ENCODE measurements around the gene TMEM130.

TMEM130 gene

DNA sequence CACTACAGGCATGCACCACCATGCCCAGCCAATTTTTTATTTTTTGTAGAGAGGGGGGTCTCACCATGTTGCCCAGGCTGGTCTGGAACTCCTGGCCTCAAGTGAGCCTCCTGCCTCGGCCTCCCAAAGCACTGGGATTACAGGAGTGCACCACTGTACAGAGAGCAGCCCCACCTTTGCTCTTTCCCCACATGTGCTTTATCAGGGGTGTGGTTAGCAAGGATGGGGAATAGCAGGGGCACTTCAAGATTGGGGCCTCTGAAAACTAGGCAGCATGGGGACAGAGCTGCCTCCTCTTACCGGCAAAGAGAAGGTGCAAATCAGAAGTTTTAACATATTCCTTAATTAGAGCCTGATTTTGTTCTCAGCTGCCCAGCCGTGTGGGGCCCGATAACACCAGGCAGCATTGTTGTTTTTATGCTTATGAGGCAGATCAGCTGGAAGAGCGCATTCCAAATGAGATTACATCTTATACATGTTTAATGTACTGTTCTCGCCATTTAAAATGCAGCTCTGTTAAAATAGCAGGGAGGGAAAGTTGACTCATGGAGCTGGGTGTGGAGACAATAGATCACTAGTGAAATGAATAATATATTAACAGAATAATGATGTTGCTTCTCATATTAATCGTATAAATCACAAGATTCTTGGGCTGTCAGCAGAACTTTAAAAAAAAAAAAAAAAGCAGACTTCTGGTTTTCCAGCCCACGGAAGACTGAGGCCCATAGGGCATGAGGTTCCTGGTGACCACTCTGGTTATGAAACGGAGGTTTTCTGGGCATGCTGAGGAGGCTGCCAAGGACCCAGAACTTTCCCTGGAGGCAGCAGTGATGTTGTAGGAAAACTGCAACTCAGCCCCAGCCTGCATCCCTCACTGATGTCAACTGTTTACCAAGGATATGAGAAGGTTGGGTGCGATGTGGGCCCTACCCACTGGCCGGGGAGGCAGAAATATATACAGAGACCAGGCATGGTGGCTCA lies 62.5 kb downstream of the TMEM130 start:
- DNase-seq: no peak

DNA sequence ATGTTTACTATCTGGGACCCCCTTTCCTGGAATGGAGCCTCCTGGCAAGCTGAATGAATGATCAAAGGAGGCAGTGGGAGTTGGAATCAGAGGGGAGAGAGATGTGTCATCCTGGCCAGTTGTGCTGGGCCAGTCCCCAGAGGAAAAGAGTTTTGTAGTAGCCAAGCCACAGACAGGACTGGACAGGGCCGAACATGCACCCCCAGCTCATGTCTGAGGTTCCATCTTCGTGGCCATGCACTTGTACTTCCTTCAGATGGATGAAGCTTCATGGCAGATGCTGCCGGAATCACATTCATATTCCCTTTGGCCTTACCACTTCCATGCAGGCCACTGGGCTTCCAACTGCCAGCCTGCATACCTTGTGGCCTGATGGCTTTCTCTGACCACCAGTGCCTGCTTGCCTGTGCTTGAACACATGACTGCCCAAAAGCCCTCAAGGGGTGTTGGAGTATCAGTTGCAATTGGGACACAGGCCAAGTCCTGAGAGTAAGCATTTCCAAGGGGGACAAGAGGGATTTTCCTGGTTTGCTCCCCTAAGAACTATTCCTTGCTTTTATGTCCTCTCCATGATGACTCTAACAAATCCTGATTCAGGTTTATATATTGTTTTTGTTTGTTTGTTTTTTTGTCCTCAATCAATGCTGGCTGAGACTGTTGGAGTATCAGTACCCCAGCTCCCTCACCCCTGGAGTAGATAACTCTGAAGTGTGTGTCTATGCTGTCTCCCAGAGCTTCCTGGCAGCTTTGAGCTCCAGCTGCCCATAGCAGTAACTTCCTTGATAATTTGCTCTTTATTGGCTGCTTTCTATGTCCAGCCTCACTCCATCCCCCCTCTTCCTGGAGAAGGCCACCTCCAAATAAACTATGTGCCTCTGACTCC lies 63.6 kb downstream of the TMEM130 start:
- no peak for DNase-seq

DNA sequence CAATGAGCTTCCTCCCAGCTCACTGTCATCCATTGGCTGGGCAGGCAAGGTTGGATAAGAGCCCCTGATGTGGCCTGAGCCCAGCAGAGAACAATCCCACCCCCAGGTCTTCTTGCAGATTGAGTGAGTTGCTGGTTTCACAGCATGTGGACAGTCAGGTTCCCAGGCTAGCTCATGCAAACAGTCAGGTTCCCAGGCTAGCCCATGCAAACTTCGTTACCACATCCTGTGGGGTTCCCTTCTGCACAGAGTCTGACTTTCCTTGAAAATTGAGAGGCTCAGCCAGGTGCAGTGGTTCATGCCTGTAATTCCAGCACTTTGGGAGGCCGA lies 67.1 kb downstream of the TMEM130 start:
- DNase-seq: no peak

DNA sequence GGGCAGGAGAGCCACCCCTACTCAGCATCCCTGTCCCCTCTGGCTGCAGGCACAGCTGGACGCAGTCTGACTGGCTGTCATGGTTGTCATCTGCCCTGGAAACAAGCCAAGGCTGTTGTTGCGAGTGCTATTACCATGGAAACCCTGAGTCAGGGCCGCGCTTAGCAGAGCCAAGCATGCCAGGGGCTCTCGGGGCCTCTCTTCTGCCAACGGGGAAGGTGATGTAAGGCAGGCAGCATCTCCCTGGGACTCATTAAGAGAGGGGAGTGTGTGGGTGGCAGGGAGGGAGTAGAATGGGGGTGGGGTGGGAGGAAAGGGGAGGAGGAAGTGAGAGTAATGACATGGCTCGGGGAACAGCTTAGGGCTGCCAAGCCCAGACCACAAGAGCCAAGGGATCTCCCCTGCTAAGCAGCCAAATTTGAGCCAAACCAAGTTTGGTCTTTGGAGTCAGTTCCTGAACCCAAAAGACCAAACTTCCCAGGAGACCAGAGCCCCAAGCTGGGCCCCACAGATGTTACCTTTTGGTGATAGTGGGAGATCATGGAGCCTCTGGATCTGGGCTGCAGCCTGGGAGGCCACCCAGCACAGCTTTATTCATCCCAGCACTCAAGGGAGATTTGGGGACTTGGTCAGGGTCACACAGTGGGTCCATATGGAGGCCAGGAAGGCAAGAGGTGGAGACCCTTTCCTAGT lies 67.6 kb downstream of the TMEM130 start:
- no peak for DNase-seq

DNA sequence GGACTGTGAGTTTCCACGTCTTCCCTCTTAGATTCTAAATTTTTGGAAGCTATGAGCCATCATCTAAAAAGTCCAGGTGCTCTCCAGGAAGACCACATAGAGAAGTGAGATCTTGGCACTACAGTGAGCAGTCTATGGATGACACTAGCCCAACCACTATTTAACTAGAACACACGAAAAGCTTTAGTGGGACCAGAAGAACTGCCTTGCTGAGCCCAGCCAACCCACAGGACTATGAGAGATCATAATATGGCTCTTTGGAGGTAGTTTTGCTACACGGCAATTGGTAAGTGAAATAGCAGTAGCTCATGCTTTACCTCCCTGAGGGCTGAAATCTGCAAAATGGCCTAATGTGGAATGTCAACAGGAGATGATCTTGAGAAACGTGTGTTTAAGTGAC lies 68.8 kb downstream of the TMEM130 start:
- DNase-seq: no peak

GRCh38 chr7:98797150-98797549 lies 72.7 kb downstream of the TMEM130 start:
- no peak for DNase-seq
